Measurements from ENCODE around the gene C17orf78.
"Not testable (repeated sequence)": the region's sequence is repeated elsewhere in the genome, so short reads cannot be mapped to it uniquely, and the experiment has no call there.

The C17orf78 gene

DNA sequence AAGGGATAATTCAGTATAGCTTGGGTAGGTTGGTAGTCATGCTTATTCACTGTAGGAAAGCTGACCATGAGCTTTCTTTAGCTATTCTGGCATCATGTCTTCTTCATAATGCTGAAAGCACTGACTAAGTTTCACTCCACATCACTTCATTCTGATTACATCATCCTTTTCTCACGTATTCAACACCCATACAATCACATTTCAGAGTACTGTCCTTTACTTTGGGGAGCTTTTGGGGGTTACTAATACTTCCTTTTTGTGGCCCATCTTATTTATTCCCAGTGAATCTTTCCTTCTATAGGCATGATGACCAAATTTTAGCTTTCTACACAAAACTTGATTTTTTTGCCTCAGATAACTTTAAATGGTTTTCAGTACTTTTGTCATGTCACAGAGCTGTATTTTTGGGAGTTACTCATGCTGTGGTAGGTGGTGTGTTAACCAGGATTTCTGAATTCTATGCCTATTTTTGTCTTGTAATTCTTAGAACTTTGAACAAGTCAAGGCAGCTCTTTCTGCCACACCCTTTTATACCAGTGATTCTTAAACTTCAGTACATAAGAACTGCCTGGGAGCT is 54.4 kb downstream of the C17orf78 start:
- in situ Hi-C loops (cut with HindIII; ENCODE audit: low sequenced_read_pairs), result no loop called here

GRCh38 chr17:37432671-37433070 is 56.9 kb downstream of the C17orf78 start:
- in situ Hi-C loops (cut with HindIII; ENCODE audit: low sequenced_read_pairs), result no loop called here

- in situ Hi-C loops (cut with HindIII; ENCODE audit: low sequenced_read_pairs), result no loop called here
Measured at GRCh38 chr17:37438141-37438540, 62.4 kb downstream of the C17orf78 start.

DNA sequence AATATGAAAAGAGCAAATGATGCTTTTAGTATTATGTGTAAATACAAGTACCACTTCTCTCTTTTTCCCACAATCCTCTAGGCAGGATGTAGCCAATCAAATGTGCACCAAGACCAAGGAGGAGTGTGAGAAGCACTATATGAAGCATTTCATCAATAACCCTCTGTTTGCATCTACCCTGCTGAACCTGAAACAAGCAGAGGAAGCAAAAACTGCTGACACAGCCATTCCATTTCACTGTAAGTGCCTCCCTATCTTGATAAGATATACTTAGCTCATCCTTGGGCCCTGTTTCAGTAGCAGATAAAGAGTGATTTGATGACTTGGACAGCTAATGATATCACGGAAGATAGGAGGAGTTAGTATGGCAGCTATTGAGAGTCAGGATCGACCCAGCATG is 64.6 kb downstream of the C17orf78 start:
- in situ Hi-C loops (cut with HindIII; ENCODE audit: low sequenced_read_pairs), result no loop called here

DNA sequence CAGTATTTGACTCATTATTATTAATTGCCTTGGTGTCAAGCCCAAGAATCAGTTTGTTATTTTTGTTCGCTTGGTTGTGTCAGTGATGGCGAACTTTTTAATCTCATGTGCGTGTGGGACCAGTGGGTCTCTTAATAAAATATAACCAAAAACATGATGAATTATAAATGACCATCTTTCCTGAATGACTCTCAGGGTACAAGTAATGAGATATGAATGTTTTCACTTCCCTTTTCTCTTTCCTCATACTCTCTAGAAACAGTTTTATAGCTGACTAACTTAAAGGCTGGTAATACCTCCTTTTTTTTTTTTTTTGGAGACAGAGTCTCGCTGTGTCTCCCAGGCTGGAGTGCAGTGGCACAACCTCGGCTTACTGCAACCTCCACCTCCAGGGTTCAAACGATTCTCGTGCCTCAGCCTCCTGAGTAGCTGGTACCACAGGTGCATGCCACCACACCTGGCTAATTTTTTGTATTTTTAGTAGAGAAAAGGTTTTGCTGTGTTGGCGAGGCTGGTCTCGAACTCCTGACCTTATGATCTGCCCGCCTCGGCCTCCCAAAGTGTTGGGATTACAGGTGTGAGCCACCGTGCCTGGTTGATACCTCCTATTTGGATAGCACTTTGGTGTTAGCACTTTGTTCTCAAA is 65.7 kb downstream of the C17orf78 start:
- in situ Hi-C loops (cut with HindIII; ENCODE audit: low sequenced_read_pairs), result not testable (repeated sequence)

Data from endothelial cell of hepatic sinusoid (primary cell).